Measurements from ENCODE around the gene PKM. TPM values are rescaled to one million over a fixed set of nuclear protein-coding genes. Genes with fewer than 3 reads are reported as not detected.

The PKM gene
- polyA plus RNA-seq, 1 experiment: 2,130 TPM

DNA sequence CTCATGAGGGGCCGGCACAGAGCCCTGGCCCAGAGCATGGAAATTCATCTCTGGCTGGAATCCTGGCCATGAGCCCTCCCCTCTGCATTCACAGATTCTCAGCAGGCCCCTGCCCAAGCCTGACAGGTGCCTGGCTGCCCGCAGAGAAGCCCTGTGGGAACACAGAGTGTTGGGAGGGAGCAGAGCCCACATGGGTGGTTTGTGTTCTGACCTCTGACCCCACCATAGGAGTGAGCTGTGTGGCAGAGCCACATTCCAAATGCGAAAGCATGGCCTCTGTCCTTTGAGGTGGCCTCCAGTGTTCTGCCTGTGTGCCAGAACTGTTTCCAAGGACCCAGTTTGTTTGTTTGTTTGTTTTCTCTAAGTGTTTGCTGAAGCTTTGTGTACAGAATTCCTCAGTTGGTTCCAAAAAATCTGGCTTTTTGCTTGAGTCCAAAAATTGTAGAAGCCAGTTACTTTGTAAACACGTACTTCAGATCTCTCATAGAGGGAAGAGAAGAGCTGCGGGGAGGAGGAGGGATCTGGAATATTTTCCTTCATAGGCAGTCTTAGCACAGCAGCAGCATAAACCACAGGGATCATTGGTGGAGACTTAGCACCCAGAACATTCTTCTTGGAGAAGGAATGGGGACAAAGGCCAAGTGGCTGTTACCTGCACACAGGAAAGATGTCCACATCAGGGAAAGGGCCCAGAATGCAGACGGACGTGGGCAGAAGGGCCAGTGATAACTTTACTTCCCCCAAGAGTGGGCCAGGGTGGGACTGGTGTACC, 69.4 kb downstream of the PKM start:
- TF ChIP-seq, protein P1, sequence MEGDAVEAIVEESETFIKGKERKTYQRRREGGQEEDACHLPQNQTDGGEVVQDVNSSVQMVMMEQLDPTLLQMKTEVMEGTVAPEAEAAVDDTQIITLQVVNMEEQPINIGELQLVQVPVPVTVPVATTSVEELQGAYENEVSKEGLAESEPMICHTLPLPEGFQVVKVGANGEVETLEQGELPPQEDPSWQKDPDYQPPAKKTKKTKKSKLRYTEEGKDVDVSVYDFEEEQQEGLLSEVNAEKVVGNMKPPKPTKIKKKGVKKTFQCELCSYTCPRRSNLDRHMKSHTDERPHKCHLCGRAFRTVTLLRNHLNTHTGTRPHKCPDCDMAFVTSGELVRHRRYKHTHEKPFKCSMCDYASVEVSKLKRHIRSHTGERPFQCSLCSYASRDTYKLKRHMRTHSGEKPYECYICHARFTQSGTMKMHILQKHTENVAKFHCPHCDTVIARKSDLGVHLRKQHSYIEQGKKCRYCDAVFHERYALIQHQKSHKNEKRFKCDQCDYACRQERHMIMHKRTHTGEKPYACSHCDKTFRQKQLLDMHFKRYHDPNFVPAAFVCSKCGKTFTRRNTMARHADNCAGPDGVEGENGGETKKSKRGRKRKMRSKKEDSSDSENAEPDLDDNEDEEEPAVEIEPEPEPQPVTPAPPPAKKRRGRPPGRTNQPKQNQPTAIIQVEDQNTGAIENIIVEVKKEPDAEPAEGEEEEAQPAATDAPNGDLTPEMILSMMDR (IDR thresholded peaks at IDR 0.05; ENCODE audit: low read depth, low read length): no peak
- ChIA-PET POLR2A (interaction anchor here (0.6 kb wide), 1 partner anchor 8 kb away, joined by 10 read pairs; no protein-coding TSS in a partner anchor), CTCF (no interaction called here)
- no peaks in the 10 kb centered on the region for H3K9me3 ChIP-seq (ENCODE audit: control insufficient read depth, insufficient read depth, low read length)
- peaks cover 21% of the 10 kb centered on the region for H3K27me3 ChIP-seq (ENCODE audit: control insufficient read depth, insufficient read depth, low read length)
- DNase-seq (ENCODE audit: low read depth, low spot score): no peak
- no peak overlapping the region for H3K4me3 ChIP-seq (ENCODE audit: low read depth, low read length)
- H3K27ac ChIP-seq (ENCODE audit: low read depth, low read length): no peak overlapping the region

DNA sequence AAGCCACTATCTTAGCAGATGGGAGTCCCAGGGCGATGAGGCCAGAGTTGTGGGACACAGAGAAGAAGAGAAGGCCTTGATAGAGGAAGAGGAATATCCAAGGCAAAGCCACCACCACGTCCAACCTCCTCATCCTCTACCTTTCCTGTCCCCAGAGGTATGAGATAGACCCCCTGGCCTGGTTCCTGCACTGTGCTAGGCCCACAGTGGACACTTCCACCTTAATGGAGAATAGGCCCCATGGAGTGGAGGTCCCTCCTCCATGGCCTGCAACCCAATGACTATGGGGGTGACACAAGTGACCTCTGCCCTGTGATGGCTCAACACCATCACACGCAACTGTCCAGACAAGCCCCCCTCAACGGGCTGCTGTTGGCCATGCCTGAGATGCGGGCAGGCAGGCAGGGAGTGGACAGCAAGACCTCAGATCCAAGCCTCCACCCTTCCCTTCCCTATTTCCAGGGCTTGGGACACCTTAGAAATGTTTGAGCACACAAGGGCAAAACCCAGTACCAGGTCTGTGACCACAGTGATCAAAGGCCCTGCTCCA, 70.2 kb downstream of the PKM start:
- ChIA-PET CTCF (no interaction called here), POLR2A (no interaction called here)
- TF ChIP-seq, protein P1 (IDR thresholded peaks at IDR 0.05; ENCODE audit: low read depth, low read length): no peak
- DNase-seq (ENCODE audit: low read depth, low spot score): no peak
- no peak overlapping the region for H3K27ac ChIP-seq (ENCODE audit: low read depth, low read length)
- no peak overlapping the region for H3K4me3 ChIP-seq (ENCODE audit: low read depth, low read length)
- peaks cover 16% of the 10 kb centered on the region for H3K27me3 ChIP-seq (ENCODE audit: control insufficient read depth, insufficient read depth, low read length)
- H3K9me3 ChIP-seq (ENCODE audit: control insufficient read depth, insufficient read depth, low read length): no peaks in the 10 kb centered on the region

DNA sequence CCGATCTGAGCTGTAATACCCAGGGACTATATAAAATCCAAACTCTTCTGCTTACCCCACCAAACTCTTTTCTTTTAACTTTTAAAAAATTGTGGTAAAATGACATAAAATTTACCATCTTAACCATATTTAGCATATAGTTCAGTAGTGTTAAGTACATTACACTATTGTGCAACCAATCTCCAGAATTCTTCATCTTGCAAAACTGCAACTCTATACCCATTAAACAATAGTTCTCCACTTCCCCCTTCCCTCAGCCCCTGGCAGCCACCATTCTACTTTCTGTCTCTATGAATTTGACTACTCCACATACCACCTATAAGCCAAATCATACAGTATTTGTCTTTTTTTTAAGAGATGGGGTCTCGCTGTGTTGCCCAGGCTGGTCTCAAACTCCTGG, 74.1 kb downstream of the PKM start:
- Histone ChIP-seq H3K27ac (ENCODE audit: low read depth, low read length) (no peak overlapping the region), H3K27me3 (ENCODE audit: control insufficient read depth, insufficient read depth, low read length) (peaks cover 3% of the 10 kb centered on the region), H3K4me3 (ENCODE audit: low read depth, low read length) (no peak overlapping the region), H3K9me3 (ENCODE audit: control insufficient read depth, insufficient read depth, low read length) (no peaks in the 10 kb centered on the region)
- no peak for DNase-seq (ENCODE audit: low read depth, low spot score)
- ChIA-PET CTCF (interaction anchor here (0.6 to 2.9 kb wide), 14 partner anchors 13 to 413 kb away, joined by 3 to 39 read pairs (median 6); no protein-coding TSS in a partner anchor), POLR2A (no interaction called here)
- TF ChIP-seq, protein P1 (IDR thresholded peaks at IDR 0.05; ENCODE audit: low read depth, low read length): no peak

DNA sequence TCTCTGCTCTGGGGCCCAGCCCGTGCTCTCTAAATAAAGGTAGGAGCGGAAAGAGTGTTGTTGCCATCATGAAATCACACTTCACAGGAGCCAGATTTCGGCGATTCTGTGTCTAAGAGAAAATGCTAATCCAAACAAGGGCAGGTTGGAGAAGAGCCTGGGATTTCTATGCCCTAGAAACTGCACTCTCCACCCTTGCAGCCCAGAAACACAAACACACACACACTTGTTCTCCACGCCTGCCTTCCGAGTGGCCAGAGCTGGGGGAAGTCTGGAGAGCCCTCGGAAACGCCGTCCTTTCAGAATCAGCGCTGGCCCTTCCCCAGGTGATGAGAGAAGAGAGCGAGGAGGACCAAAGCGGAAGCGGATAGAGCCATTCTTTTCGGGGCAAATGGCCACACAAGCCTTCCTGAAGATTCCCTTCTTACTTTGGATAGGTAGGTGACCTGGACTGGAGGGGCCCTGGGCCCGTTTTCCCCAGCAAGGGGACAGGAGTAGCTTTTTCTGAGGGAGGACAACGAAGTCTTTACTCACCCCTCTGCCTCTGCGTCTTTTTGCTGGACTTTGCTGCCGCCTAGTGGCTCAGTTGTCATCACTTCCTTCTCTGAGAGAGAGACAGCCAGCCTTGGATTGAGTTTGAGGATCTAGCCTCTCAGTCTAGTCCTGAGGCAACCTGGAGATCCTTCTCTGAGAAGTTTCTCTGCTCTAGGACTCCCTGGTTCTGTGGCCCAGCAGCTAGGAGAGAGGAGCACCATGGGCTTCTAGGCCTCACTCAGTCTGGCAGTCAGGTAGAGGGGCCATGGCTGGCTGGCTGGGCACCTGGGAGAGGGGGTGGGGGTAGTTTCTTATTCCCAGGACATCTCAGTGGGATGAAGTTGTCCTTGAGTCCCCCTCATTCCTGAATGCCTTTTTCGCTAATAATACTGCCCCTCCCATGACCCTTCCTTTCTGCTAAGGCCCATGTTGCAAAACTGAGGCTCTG, 75.1 kb downstream of the PKM start:
- H3K27ac ChIP-seq (ENCODE audit: low read depth, low read length): peak overlapping the region; percentile 21
- POLR2A ChIA-PET: interaction anchor here (0.6 to 1.0 kb wide), 2 partner anchors 119 to 372 kb away, joined by 4 to 5 read pairs; no protein-coding TSS in a partner anchor
- CTCF ChIA-PET: interaction anchor here (0.6 to 2.9 kb wide), 33 partner anchors 9 to 691 kb away, joined by 3 to 39 read pairs (median 4); no protein-coding TSS in a partner anchor

More for the DNA sequence above, 75.1 kb downstream of the PKM start:
- H3K4me3 ChIP-seq (ENCODE audit: low read depth, low read length): peak overlapping the region; percentile 60
- no peaks in the 10 kb centered on the region for H3K9me3 ChIP-seq (ENCODE audit: control insufficient read depth, insufficient read depth, low read length)
- TF ChIP-seq, protein P1 (IDR thresholded peaks at IDR 0.05; ENCODE audit: low read depth, low read length): peak; percentile 92
- peak; percentile 48 for DNase-seq (ENCODE audit: low read depth, low spot score)
- peaks cover under 1% of the 10 kb centered on the region for H3K27me3 ChIP-seq (ENCODE audit: control insufficient read depth, insufficient read depth, low read length)

Data from AG04450 (cell line).